Liver (tissue), 9 donors: Measurements from ENCODE around the gene GRIK1. TPM values are rescaled to one million over a fixed set of nuclear protein-coding genes. Genes with fewer than 3 reads are reported as not detected.

Experiments used
- DNase-seq: peaks from one replicate; pipeline ENCODE4 v3.0.0-alpha.2; 2017; ENCODE audit warnings: low spot score
- H3K27ac ChIP-seq, 2 donors: one replicate each; pipeline ENCODE4 v1.7.0; 2013; ENCODE audit warnings: inconsistent platforms in 2 of 2, low read length in 2 of 2, control low read depth in 1 of 2, low read depth in 1 of 2, mild to moderate bottlenecking in 1 of 2
- H3K27me3 ChIP-seq, 4 donors: one replicate each; pipeline versions ENCODE4 v1.6.1 to v1.7.0; 2013; ENCODE audit warnings: low read length in 3 of 4, inconsistent platforms in 1 of 4, mild to moderate bottlenecking in 1 of 4, moderate library complexity in 1 of 4; ENCODE audit not compliant: control insufficient read depth in 4 of 4, insufficient read depth in 4 of 4
- H3K36me3 ChIP-seq, 4 donors: one replicate each; pipeline versions ENCODE4 v1.6.1 to v1.7.0; 2013; ENCODE audit warnings: low read length in 3 of 4, mild to moderate bottlenecking in 3 of 4, low read depth in 1 of 4, moderate library complexity in 1 of 4; ENCODE audit not compliant: control insufficient read depth in 4 of 4, insufficient read depth in 3 of 4
- H3K4me1 ChIP-seq, 4 donors: one replicate each; pipeline versions ENCODE4 v1.6.1 to v1.7.0; 2013; ENCODE audit warnings: low read length in 3 of 4, mild to moderate bottlenecking in 3 of 4, moderate library complexity in 1 of 4; ENCODE audit not compliant: control insufficient read depth in 4 of 4, insufficient read depth in 4 of 4
- H3K4me3 ChIP-seq, 3 donors: one replicate each; pipeline versions ENCODE4 v1.6.1 to v1.7.0; 2013; ENCODE audit warnings: low read length in 3 of 3, control low read depth in 1 of 3, low read depth in 1 of 3, mild to moderate bottlenecking in 1 of 3
- H3K9ac ChIP-seq, 2 donors: one replicate each; pipeline ENCODE4 v1.7.0; 2013; ENCODE audit warnings: low read length in 2 of 2, mild to moderate bottlenecking in 2 of 2, moderate library complexity in 2 of 2, control low read depth in 1 of 2, low read depth in 1 of 2
- H3K9me3 ChIP-seq, 4 donors: one replicate each; pipeline versions ENCODE4 v1.6.1 to v1.7.0; 2013; ENCODE audit warnings: low read length in 3 of 4; ENCODE audit not compliant: control insufficient read depth in 4 of 4
- EGR1 ChIP-seq, 2 donors: IDR thresholded peaks; 2 replicates each; pipeline ENCODE4 v1.6.1; 2016 to 2018; ENCODE audit warnings: antibody characterized with exemption in 2 of 2, low read depth in 2 of 2
- FOXA1 ChIP-seq: IDR thresholded peaks from 2 replicates; pipeline ENCODE4 v1.6.1; 2016; ENCODE audit warnings: antibody characterized with exemption
- FOXA2 ChIP-seq: IDR thresholded peaks from 2 replicates; pipeline ENCODE4 v1.6.1; 2016; ENCODE audit warnings: antibody characterized with exemption
- GABPA ChIP-seq, 2 donors: IDR thresholded peaks in 1 of 2; conservative IDR thresholded peaks in 1 of 2; 2 replicates each; pipeline ENCODE4 v1.6.1; 2016; ENCODE audit warnings: antibody characterized with exemption in 2 of 2, mild to moderate bottlenecking in 1 of 2, moderate library complexity in 1 of 2
- HNF4A ChIP-seq, 2 donors: conservative IDR thresholded peaks; 2 replicates each; pipeline ENCODE4 v1.6.1; 2016; ENCODE audit warnings: antibody characterized with exemption in 2 of 2, mild to moderate bottlenecking in 2 of 2
- HNF4G ChIP-seq: IDR thresholded peaks from 2 replicates; pipeline ENCODE4 v1.6.1; 2016; ENCODE audit warnings: antibody characterized with exemption
- JUND ChIP-seq, 2 donors: IDR thresholded peaks; 2 replicates each; pipeline ENCODE4 v1.6.1; 2016; ENCODE audit warnings: antibody characterized with exemption in 2 of 2
- NR2F2 ChIP-seq: IDR thresholded peaks from 2 replicates; pipeline ENCODE4 v1.6.1; 2016; ENCODE audit warnings: antibody characterized with exemption
- RAD21 ChIP-seq, 2 donors: IDR thresholded peaks; 2 replicates each; pipeline ENCODE4 v1.6.1; 2016; ENCODE audit warnings: antibody characterized with exemption in 2 of 2, mild to moderate bottlenecking in 2 of 2
- RXRA ChIP-seq, 2 donors: IDR thresholded peaks; 2 replicates each; pipeline ENCODE4 v1.6.1; 2017 to 2018; ENCODE audit warnings: antibody characterized with exemption in 2 of 2, mild to moderate bottlenecking in 1 of 2
- SP1 ChIP-seq: IDR thresholded peaks from 2 replicates; pipeline ENCODE4 v1.6.1; 2018; ENCODE audit warnings: antibody characterized with exemption, mild to moderate bottlenecking
- TAF1 ChIP-seq: conservative IDR thresholded peaks from 2 replicates; pipeline ENCODE4 v1.6.1; 2016; ENCODE audit warnings: antibody characterized with exemption, mild to moderate bottlenecking
- YY1 ChIP-seq: IDR thresholded peaks from 2 replicates; pipeline ENCODE4 v1.6.1; 2016; ENCODE audit warnings: antibody characterized with exemption, mild to moderate bottlenecking
- WGBS: extraction: QIAGEN DNeasy Blood & Tissue Kit; methylation state at CpG from one replicate; pipeline ENCODE4 v1.1.7; 2013; 5-methylcytosine and 5-hydroxymethylcytosine counted together
- polyA plus RNA-seq, 2 donors: library from polyadenylated mRNA; stranded (reverse) in 1 of 2; unstranded in 1 of 2; fragments of 200-250 nt in 1 of 2; fragments of >200 nt in 1 of 2; fragmentation: Nextera tagmentation in 1 of 2; extraction: Ambion mirVana in 1 of 2; gene quantifications; one replicate each; pipeline versions ENCODE4 v1.2.1 to v1.2.3, GENCODE V29; 2013 to 2015
- total RNA-seq, 2 donors: library from RNA; depleted of rRNA; stranded (reverse); fragments of >200 nt; gene quantifications; one replicate each; pipeline ENCODE4 v1.2.3, GENCODE V29; 2014
- TF ChIP-seq, protein P1 (sequence below): IDR thresholded peaks from 2 replicates; pipeline ENCODE4 v1.6.1; 2016; ENCODE audit warnings: antibody characterized with exemption
- TF ChIP-seq, protein P2 (sequence below): fragments of 150-350 bp; IDR thresholded peaks from 2 replicates; pipeline ENCODE4 v1.5.1; 2017; ENCODE audit warnings: improper control_type of control experiment, low read depth, low read length; ENCODE audit not compliant: missing input control
- TF ChIP-seq, protein P3 (sequence below): IDR thresholded peaks from 2 replicates; pipeline ENCODE4 v1.6.1; 2016; ENCODE audit warnings: antibody characterized with exemption
- TF ChIP-seq, protein P4 (sequence below): IDR thresholded peaks from 2 replicates; pipeline ENCODE4 v1.6.1; 2016; ENCODE audit warnings: antibody characterized with exemption
- TF ChIP-seq, protein P5 (sequence below): IDR thresholded peaks from 2 replicates; pipeline ENCODE4 v1.6.1; 2016; ENCODE audit warnings: antibody characterized with exemption, mild to moderate bottlenecking
- donor health status: healthy.
- donor health status: healthy.
- donor health status: healthy.
- donor health status: healthy.
- donor health status: healthy.

GRIK1 gene
- total and polyA plus RNA-seq, 4 donors: 0.02 to 0.14 (median 0.05) TPM; not detected in 1

DNA sequence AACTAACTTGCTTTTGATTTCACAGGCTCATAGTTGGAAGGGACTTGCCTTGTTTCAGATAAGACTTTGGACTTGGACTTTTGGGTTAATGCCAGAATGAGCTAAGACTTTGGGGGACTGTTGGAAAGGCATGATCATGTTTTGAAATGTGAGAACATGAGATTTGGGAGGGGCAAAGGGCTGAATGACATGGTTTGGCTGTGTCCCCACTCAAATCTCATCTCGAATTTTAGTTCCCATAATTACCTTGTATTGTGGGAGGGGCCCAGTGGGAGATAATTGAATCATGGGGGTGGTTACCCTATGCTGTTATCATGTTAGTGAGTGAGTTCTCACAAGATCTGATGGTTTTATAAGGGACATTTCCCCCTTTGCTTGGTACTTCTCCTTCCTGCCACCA, 222.1 kb downstream of the GRIK1 start:
- H3K36me3 ChIP-seq: no peaks in the 10 kb centered on the region
- H3K9me3 ChIP-seq: no peaks in the 10 kb centered on the region
- 76% methylated on average over 1 of the region's 1 CpG for WGBS
- no peak overlapping the region for H3K4me3 ChIP-seq
- no peak overlapping the region for H3K9ac ChIP-seq
- H3K4me1 ChIP-seq: no peaks in the 10 kb centered on the region
- peak in 1 of 2 donors; percentile 35 for TF ChIP-seq HNF4A (conservative IDR thresholded peaks at IDR 0.05)
- TF ChIP-seq FOXA2: no peak
- TF ChIP-seq EGR1 (IDR thresholded peaks at IDR 0.05; ENCODE audit: low read depth in 2 of 2): no peak
- DNase-seq: no peak
- H3K27ac ChIP-seq: no peak overlapping the region
- H3K27me3 ChIP-seq: no peaks in the 10 kb centered on the region

DNA sequence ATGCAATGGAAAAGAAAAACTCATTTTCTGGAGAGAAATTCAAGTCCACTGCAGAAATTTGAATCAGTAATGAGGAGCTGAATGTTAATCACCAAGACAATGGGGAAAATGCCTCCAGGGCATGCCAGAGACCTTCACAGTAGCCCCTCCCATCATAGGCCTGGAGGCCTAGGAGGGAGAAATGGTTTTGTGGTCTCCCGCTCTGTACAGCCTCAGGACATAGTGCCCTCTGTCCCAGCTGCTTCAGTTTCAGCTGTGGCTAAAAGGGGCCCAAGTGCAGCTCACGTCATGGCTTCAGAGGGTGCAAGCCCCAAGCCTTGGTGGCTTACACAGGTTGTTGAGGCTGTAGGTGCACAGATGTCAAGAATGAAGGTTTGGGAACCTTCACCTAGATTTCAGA, 223.0 kb downstream of the GRIK1 start:
- no peak overlapping the region for H3K9ac ChIP-seq
- H3K4me1 ChIP-seq: no peaks in the 10 kb centered on the region
- TF ChIP-seq, protein P1, sequence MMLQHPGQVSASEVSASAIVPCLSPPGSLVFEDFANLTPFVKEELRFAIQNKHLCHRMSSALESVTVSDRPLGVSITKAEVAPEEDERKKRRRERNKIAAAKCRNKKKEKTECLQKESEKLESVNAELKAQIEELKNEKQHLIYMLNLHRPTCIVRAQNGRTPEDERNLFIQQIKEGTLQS: no peak
- TF ChIP-seq, protein P2, sequence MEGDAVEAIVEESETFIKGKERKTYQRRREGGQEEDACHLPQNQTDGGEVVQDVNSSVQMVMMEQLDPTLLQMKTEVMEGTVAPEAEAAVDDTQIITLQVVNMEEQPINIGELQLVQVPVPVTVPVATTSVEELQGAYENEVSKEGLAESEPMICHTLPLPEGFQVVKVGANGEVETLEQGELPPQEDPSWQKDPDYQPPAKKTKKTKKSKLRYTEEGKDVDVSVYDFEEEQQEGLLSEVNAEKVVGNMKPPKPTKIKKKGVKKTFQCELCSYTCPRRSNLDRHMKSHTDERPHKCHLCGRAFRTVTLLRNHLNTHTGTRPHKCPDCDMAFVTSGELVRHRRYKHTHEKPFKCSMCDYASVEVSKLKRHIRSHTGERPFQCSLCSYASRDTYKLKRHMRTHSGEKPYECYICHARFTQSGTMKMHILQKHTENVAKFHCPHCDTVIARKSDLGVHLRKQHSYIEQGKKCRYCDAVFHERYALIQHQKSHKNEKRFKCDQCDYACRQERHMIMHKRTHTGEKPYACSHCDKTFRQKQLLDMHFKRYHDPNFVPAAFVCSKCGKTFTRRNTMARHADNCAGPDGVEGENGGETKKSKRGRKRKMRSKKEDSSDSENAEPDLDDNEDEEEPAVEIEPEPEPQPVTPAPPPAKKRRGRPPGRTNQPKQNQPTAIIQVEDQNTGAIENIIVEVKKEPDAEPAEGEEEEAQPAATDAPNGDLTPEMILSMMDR: no peak
- TF ChIP-seq RXRA (IDR thresholded peaks at IDR 0.05) (no peak), HNF4G (no peak), RAD21 (IDR thresholded peaks at IDR 0.05) (no peak), GABPA (IDR thresholded peaks at IDR 0.05 in 1 of 2, conservative IDR thresholded peaks at IDR 0.05 in 1 of 2) (no peak), YY1 (no peak), FOXA2 (no peak), HNF4A (conservative IDR thresholded peaks at IDR 0.05) (no peak), NR2F2 (no peak), EGR1 (IDR thresholded peaks at IDR 0.05; ENCODE audit: low read depth in 2 of 2) (no peak), SP1 (no peak), TAF1 (no peak), JUND (IDR thresholded peaks at IDR 0.05) (no peak)
- TF ChIP-seq, protein P3, sequence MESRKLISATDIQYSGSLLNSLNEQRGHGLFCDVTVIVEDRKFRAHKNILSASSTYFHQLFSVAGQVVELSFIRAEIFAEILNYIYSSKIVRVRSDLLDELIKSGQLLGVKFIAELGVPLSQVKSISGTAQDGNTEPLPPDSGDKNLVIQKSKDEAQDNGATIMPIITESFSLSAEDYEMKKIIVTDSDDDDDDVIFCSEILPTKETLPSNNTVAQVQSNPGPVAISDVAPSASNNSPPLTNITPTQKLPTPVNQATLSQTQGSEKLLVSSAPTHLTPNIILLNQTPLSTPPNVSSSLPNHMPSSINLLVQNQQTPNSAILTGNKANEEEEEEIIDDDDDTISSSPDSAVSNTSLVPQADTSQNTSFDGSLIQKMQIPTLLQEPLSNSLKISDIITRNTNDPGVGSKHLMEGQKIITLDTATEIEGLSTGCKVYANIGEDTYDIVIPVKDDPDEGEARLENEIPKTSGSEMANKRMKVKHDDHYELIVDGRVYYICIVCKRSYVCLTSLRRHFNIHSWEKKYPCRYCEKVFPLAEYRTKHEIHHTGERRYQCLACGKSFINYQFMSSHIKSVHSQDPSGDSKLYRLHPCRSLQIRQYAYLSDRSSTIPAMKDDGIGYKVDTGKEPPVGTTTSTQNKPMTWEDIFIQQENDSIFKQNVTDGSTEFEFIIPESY: no peak
- TF ChIP-seq, protein P4, sequence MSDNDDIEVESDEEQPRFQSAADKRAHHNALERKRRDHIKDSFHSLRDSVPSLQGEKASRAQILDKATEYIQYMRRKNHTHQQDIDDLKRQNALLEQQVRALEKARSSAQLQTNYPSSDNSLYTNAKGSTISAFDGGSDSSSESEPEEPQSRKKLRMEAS: no peak
- no peaks in the 10 kb centered on the region for H3K27me3 ChIP-seq
- H3K4me3 ChIP-seq: no peak overlapping the region
- H3K9me3 ChIP-seq: no peaks in the 10 kb centered on the region
- H3K27ac ChIP-seq: no peak overlapping the region
- 95% methylated on average over 2 of the region's 2 CpGs for WGBS
- DNase-seq: no peak
- no peaks in the 10 kb centered on the region for H3K36me3 ChIP-seq

DNA sequence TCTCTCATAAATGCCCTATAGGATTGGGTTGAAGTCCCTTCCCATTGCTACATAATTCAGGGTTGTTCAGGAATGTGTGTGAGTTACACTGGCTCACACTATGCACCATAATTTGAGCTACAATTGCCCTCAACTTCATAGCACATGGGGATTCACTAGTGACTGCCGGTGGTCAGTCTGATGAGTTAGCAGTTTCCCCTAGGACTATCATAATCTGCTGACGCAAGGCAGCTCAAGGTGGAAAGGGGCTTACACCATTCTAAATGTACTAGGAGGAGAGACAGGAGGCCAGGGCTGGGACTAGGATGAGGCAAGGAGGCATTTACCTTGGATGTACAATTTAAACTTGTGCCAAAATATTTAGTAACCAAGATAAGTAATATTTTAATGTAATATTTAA, 224.7 kb downstream of the GRIK1 start:
- no peak for DNase-seq
- no peak overlapping the region for H3K9ac ChIP-seq
- no peak overlapping the region for H3K4me3 ChIP-seq
- no peaks in the 10 kb centered on the region for H3K27me3 ChIP-seq
- H3K4me1 ChIP-seq: no peaks in the 10 kb centered on the region
- no peak overlapping the region for H3K27ac ChIP-seq
- H3K36me3 ChIP-seq: no peaks in the 10 kb centered on the region
- H3K9me3 ChIP-seq: no peaks in the 10 kb centered on the region
- WGBS: 96% methylated on average over 2 of the region's 2 CpGs
- TF ChIP-seq NR2F2 (no peak), HNF4A (conservative IDR thresholded peaks at IDR 0.05) (no peak), SP1 (no peak), YY1 (no peak), TAF1 (no peak), HNF4G (no peak), FOXA1 (no peak), RXRA (IDR thresholded peaks at IDR 0.05) (no peak)
- TF ChIP-seq, protein P5, sequence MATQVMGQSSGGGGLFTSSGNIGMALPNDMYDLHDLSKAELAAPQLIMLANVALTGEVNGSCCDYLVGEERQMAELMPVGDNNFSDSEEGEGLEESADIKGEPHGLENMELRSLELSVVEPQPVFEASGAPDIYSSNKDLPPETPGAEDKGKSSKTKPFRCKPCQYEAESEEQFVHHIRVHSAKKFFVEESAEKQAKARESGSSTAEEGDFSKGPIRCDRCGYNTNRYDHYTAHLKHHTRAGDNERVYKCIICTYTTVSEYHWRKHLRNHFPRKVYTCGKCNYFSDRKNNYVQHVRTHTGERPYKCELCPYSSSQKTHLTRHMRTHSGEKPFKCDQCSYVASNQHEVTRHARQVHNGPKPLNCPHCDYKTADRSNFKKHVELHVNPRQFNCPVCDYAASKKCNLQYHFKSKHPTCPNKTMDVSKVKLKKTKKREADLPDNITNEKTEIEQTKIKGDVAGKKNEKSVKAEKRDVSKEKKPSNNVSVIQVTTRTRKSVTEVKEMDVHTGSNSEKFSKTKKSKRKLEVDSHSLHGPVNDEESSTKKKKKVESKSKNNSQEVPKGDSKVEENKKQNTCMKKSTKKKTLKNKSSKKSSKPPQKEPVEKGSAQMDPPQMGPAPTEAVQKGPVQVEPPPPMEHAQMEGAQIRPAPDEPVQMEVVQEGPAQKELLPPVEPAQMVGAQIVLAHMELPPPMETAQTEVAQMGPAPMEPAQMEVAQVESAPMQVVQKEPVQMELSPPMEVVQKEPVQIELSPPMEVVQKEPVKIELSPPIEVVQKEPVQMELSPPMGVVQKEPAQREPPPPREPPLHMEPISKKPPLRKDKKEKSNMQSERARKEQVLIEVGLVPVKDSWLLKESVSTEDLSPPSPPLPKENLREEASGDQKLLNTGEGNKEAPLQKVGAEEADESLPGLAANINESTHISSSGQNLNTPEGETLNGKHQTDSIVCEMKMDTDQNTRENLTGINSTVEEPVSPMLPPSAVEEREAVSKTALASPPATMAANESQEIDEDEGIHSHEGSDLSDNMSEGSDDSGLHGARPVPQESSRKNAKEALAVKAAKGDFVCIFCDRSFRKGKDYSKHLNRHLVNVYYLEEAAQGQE: no peak
- TF ChIP-seq, protein P2: no peak
- TF ChIP-seq, protein P4: no peak
